ENCODE results near the gene ERMARD. TPM values are rescaled to one million over a fixed set of nuclear protein-coding genes. Genes with fewer than 3 reads are reported as not detected.

ERMARD gene
- total RNA-seq, 1 donor from 2014 or later: 9.6 TPM

DNA sequence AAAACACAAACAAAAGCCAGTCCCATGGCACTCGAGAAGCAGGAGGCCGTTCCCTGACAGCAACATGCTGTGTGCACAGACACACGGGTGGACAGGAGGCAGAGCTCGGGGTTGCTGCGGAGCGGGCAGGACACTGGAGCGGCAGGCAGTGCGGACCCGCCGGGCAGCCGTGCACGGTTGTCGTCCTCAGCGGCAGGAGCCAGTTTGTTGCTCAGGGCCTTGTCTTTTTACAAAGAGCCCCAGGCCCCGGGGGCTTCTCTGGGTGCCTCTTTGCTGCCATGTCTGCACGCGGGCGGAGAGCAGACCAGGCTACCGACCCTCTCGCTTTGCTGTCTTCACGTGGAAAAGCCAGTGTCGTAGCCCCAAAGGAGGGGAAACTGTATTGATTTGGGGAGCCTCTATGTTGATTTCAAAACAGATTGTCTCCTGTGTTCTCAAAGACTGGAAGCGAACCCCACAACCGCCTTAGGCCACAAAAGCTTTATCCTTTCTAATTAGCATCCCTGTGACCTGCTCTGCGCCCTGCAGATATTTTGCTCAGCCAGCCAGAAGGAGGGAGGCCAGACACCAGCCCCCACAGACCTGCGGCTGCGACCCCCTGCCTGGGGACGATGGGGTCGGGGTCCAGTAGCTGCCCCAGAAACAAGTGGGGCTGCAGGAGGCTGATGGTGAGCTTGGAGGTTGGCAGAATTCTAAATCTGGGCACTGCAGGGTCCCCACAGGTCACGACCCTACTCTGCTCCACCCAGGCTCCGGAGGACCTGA, 50.2 kb downstream of the ERMARD start:
- no peak for DNase-seq (ENCODE audit: low spot score)

DNA sequence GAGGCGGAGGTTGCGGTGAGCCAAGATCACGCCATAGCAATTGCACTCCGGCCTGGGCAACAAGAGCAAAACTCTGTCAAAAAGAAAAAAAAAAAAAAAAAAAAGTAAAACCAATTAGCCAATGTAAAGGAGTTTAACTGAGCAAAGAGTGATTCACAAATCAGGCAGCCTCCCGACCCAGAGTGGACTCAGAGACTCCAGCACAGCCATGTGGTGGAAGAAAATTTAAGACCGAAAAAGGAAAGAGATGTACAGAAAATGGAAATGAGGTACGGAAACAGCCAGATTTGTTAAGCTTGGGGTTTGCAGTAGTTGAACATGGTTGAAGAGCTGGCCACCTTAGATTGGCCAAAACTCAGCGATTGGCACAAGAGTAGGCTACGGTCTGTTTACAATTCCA, 51.4 kb downstream of the ERMARD start:
- no peak for DNase-seq (ENCODE audit: low spot score)

GRCh38 chr6:169803271-169803811, 51.9 kb downstream of the ERMARD start:
- DNase-seq (ENCODE audit: low spot score): no peak

GRCh38 chr6:169803816-169804340, 52.5 kb downstream of the ERMARD start:
- no peak for DNase-seq (ENCODE audit: low spot score)

DNA sequence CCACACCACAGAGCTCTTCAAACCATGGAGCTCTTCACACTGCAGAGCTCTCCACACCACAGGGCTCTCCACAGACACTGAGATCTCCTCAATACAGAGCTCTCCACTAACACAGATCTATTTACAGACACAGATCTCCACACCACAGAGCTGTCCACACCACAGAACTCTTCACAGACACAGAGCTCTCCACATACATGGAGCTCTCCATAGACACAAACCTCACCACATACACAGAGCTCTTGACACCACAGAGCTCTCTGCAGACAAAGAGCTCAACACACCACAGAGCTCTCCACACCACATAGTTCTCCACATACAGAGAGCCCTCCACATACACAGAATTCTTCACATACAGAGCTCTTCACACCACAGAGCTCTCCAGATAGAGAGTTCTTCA, 53.0 kb downstream of the ERMARD start:
- no peak for DNase-seq (ENCODE audit: low spot score)

DNA sequence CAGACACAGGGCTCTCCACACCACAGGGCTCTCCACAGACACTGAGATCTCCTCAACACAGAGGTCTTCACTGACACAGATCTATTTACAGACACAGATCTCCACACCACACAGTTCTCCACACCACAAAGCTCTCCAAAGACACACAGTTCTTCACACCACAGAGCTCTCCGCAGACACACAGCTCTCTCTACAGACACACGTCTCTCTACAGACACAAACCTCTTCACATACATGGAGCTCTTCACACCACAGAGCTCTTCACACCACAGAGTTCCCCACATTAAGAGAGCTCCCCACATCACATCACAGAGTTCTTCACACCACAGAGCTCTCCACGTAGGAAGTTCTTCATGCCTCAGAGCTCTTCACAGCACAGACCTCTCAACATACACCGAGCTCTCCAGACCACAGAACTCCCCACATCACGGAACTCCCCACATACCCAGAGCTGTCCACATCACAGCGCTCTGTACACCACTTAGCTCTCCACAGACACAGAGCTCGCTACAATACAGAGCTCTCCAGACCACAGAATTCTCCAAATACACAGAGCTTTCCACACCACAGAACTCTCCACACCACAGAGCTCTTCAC, 53.9 kb downstream of the ERMARD start:
- DNase-seq (ENCODE audit: low spot score): no peak

- DNase-seq (ENCODE audit: low spot score): no peak
These were observed 55.3 kb downstream of the ERMARD start for GRCh38 chr6:169806701-169807100.

GRCh38 chr6:169807229-169807628, 55.8 kb downstream of the ERMARD start:
- no peak for DNase-seq (ENCODE audit: low spot score)

- DNase-seq (ENCODE audit: low spot score): no peak
These were observed 56.5 kb downstream of the ERMARD start for GRCh38 chr6:169807699-169808607.

GRCh38 chr6:169808608-169808967, 57.2 kb downstream of the ERMARD start:
- no peak for DNase-seq (ENCODE audit: low spot score)

- no peak for DNase-seq (ENCODE audit: low spot score)
These were observed 58.0 kb downstream of the ERMARD start for GRCh38 chr6:169809386-169809785.

GRCh38 chr6:169810066-169810989, 58.9 kb downstream of the ERMARD start:
- DNase-seq (ENCODE audit: low spot score): peak; percentile 71

DNA sequence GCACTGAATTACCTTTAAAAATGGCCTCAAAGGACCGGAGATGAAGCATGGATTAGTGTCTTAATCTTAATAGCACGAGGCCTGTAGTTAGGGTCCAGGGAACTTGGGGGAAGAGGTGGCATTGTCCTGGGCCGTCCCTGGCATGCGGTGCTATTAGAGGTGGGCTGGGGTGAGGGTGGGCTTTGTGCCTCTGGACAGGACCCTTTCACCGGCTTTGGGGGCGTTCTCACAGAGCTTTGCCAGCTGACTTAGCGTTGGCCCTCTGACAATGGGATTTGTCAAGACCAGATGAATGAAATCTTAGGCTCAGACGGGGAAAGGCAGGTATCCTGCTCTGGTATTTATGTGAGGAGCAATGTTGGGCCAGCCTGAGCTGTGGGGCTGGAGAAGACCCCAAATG, 59.6 kb downstream of the ERMARD start:
- no peak for DNase-seq (ENCODE audit: low spot score)

- DNase-seq (ENCODE audit: low spot score): no peak
These were observed 60.3 kb downstream of the ERMARD start for GRCh38 chr6:169811521-169812256.

DNA sequence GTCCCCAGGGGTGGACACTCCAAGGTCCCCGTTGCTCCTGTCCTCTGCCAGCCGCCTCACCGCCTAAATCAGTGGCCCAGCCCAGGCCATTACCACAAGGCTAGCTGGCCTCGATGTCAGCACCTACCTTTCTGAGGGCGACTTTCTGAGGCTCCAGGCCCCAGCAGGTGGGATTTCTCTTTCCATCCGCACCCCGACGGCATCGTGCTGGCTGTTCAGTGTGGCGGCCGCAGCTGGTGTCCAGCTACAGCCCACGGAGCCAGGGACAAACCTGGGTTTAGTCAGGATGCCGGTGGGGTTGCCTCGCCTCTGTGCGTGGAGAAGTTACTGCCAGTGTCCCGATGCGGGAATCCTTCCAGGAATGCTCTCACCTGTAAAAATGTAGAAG, 60.8 kb downstream of the ERMARD start:
- DNase-seq (ENCODE audit: low spot score): no peak

- no peak for DNase-seq (ENCODE audit: low spot score)
These were observed 62.5 kb downstream of the ERMARD start for GRCh38 chr6:169813969-169814368.

DNA sequence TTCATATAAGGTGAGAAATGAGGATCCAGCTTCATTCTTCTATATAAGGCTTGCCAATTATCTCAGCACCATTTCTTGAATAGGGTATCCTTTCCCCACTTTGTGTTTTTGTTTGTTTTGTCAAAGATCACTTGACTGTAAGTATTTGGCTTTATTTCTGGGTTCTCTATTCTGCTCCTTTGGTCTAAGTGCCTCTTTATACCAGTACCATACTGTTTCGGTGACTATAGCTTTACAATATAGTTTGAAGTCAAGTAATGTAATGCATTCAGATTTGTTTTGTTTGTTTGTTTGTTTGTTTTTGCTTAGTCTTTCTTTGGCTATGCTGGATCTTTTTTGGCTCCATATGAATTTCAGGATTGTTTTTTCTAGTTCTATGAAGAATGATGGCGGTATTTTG, 64.6 kb downstream of the ERMARD start:
- DNase-seq (ENCODE audit: low spot score): no peak

- no peak for DNase-seq (ENCODE audit: low spot score)
These were observed 65.6 kb downstream of the ERMARD start for GRCh38 chr6:169816975-169817374.

- no peak for DNase-seq (ENCODE audit: low spot score)
These were observed 68.9 kb downstream of the ERMARD start for GRCh38 chr6:169820358-169820757.

DNA sequence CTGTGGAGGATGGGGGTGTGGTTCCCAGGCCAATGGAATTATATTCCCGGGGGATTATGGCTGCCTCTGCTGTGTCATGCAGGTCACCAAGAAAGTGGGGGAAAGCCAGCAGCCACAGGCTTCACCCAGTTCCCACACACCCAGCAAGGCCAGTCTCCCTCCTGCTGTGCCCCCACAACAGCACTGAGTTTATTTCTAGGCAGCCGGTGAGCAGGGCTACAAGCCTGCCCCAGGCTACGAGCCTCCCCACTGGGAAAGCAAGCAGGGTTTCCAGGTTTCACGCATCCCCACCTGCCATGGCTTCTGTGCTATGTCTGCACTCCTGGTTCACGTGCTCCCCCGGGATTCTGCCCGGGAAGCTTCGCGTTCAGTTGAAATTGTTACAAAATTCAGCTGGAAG, 72.6 kb downstream of the ERMARD start:
- DNase-seq (ENCODE audit: low spot score): no peak
